ENCODE data around the gene RNU6-1.

RNU6-1 gene

DNA sequence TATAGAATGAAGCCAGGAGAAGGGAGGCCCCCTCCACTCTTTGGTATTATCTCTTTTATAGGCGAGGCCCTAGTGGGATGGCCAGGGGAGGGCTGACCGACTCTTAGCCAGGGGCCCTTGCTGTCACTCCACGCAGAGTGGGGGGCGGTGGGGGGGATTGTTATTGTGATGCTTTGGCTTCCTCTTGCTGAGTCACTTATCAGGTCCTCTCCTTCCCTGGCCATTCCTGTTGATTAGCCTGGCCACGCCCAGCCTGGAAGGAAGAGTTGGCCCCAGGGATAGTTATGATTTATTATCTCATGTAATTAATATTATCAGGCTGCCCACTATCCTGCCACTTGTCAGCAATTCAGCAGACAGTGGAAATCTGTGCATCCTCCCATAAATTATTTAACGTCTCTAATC is 40.0 kb downstream of the RNU6-1 start:
- H3K36me3 ChIP-seq: no peaks in the 10 kb centered on the region
- peaks cover 25% of the 10 kb centered on the region for H3K4me1 ChIP-seq
- no peaks in the 10 kb centered on the region; the same call in 1 of the 2 replicates for H3K9me3 ChIP-seq
- H3K27me3 ChIP-seq: peaks cover 35% of the 10 kb centered on the region
- TF ChIP-seq, protein P1, sequence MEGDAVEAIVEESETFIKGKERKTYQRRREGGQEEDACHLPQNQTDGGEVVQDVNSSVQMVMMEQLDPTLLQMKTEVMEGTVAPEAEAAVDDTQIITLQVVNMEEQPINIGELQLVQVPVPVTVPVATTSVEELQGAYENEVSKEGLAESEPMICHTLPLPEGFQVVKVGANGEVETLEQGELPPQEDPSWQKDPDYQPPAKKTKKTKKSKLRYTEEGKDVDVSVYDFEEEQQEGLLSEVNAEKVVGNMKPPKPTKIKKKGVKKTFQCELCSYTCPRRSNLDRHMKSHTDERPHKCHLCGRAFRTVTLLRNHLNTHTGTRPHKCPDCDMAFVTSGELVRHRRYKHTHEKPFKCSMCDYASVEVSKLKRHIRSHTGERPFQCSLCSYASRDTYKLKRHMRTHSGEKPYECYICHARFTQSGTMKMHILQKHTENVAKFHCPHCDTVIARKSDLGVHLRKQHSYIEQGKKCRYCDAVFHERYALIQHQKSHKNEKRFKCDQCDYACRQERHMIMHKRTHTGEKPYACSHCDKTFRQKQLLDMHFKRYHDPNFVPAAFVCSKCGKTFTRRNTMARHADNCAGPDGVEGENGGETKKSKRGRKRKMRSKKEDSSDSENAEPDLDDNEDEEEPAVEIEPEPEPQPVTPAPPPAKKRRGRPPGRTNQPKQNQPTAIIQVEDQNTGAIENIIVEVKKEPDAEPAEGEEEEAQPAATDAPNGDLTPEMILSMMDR (IDR thresholded peaks at IDR 0.05; ENCODE audit: low read depth, low read length): no peak
- H3K4me3 ChIP-seq (ENCODE audit: low read depth, low read length): no peak overlapping the region
- peak; percentile 81 for DNase-seq

DNA sequence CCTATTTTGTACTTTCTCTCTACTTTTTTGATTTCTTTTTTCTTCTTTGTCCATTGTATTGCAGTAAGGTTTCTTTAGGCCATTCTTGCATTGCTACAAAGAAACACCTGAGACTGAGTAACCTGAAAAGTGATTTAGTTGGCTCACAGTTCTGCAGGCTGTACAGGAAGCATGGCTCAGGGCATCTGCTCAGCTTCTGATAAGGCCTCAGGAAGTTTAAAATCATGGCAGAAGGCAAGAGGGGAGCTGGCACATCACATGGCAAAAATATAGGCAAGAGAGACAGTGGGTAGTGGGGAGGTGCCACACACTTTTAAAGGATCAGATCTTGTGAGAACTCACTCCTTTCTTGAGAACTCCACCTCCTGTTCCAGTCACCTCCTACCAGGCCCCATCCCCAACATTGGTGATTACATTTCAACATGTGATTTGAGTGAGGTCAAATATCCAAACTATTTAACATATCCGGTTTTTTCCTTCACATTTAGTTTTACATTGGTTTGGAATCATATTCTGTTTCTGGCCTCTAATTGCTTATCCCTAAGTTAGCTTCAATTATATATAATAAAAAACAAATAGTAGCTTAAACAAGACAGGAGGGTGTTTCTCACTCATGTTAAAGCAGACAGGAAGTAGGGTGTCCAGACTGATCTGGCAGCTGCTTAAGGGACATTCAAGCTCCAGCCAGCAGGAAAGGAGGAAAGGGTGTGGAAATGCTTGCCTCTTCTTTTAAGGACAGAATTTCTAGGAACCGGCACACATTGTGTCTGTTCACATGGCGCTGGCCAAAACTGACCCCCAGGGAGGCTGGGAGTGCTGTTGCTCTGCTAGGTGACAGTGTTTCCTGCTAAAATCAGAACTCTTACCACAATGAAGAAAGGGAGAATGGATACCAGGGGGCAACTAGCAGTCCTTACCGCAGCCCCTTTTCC is 43.4 kb downstream of the RNU6-1 start:
- DNase-seq: no peak
- H3K4me1 ChIP-seq: peaks cover 22% of the 10 kb centered on the region
- TF ChIP-seq, protein P1 (IDR thresholded peaks at IDR 0.05; ENCODE audit: low read depth, low read length): no peak

GRCh38 chr15:67794832-67795574 is 44.8 kb downstream of the RNU6-1 start:
- TF ChIP-seq, protein P1 (IDR thresholded peaks at IDR 0.05; ENCODE audit: low read depth, low read length): no peak
- Histone ChIP-seq H3K27me3 (no peaks in the 10 kb centered on the region), H3K9me3 (no peaks in the 10 kb centered on the region; the same call in 1 of the 2 replicates), H3K4me1 (peaks cover 17% of the 10 kb centered on the region), H3K36me3 (no peaks in the 10 kb centered on the region), H3K4me3 (ENCODE audit: low read depth, low read length) (no peak overlapping the region)
- no peak for DNase-seq

More for the DNA sequence above, 43.4 kb downstream of the RNU6-1 start:
- Histone ChIP-seq H3K9me3 (no peaks in the 10 kb centered on the region; the same call in 1 of the 2 replicates), H3K27me3 (peaks cover 9% of the 10 kb centered on the region), H3K36me3 (no peaks in the 10 kb centered on the region), H3K4me3 (ENCODE audit: low read depth, low read length) (no peak overlapping the region)

DNA sequence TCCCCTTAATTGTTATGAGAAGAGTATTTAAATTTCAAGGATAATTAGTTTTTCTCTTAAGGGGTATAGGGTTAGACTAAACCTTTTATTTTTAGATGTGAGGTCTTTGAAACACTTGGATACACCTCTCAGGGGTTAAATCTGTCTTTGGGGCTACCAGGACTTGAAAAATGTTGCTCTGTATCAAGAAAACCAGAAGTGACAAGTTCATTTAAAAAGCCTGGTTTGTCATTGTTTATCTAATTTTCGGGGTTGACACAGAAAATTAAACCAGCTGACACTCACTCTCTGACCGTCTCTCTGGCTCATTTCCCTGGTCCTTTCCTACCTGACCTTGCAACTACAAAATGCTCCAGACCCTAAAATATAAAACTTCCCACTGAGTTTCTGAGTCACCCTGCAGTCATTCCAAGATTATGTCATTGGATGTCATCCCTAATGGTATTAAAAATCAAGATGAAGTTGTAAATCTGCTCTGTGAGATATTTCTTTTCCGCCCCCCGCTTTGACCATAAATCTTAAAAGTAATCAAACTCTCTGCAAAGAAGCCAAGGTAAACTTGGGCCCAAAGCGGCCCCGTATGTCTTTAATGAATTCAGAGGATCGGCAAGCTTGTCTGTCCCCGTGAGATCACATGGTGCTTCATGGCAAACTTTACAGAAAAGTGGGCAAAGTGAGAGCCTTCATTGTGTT is 47.4 kb downstream of the RNU6-1 start:
- Histone ChIP-seq H3K4me3 (ENCODE audit: low read depth, low read length) (no peak overlapping the region), H3K9me3 (no peaks in the 10 kb centered on the region; the same call in 1 of the 2 replicates), H3K4me1 (peaks cover 8% of the 10 kb centered on the region; the same call in 1 of the 2 replicates), H3K36me3 (no peaks in the 10 kb centered on the region), H3K27me3 (no peaks in the 10 kb centered on the region)
- DNase-seq: no peak
- TF ChIP-seq, protein P1 (IDR thresholded peaks at IDR 0.05; ENCODE audit: low read depth, low read length): no peak

- no peaks in the 10 kb centered on the region for H3K36me3 ChIP-seq
- no peak for DNase-seq
- TF ChIP-seq, protein P1 (IDR thresholded peaks at IDR 0.05; ENCODE audit: low read depth, low read length): no peak
- H3K9me3 ChIP-seq: no peaks in the 10 kb centered on the region
- no peak overlapping the region for H3K4me3 ChIP-seq (ENCODE audit: low read depth, low read length)
- no peaks in the 10 kb centered on the region for H3K27me3 ChIP-seq
- no peaks in the 10 kb centered on the region for H3K4me1 ChIP-seq
Measured at GRCh38 chr15:67790610-67791319, 49.1 kb downstream of the RNU6-1 start.

All from BE2C (cell line).